ENCODE measurements around the gene TADA2A. TPM values are rescaled to one million over a fixed set of nuclear protein-coding genes. Genes with fewer than 3 reads are reported as not detected.

TADA2A gene
- total and polyA plus RNA-seq, 7 experiments from 2014 or later: 7.4 to 41.3 (median 19.4) TPM

GRCh38 chr17:37485938-37486570 is 79.4 kb downstream of the TADA2A start:
- H3K36me3 ChIP-seq (ENCODE audit: control insufficient read depth in 2 of 3, insufficient read depth in 3 of 3, low read length in 3 of 3): no peaks in the 10 kb centered on the region
- Mint-ChIP-seq H3K4me1 (peaks cover 13 to 36% (median 21%) of the 10 kb centered on the region in 7 donors), H3K27me3 (peaks cover 0 to 3% (median 0%) of the 10 kb centered on the region in 5 donors), H3K36me3 (no peaks in the 10 kb centered on the region), H3K27ac (no peak overlapping the region), H3K4me3 (no peak overlapping the region), H3K9me3 (peaks cover 0 to 2% (median 0%) of the 10 kb centered on the region in 11 donors)
- ChIA-PET POLR2A (no interaction called here), CTCF (no interaction called here)
- H3K4me3 ChIP-seq (ENCODE audit: low read length): no peak overlapping the region
- intact Hi-C loops (cut with micrococcal nuclease): loop anchor here in 1 of 2 donors (5.0 kb wide), 1 partner anchor 764 kb away; no protein-coding TSS in a partner anchor
- peaks cover 15 to 20% of the 10 kb centered on the region in 2 donors for H3K4me1 ChIP-seq (ENCODE audit: control insufficient read depth in 2 of 2, insufficient read depth in 2 of 2, low read length in 2 of 2)
- H3K27me3 ChIP-seq (ENCODE audit: control insufficient read depth in 2 of 2, insufficient read depth in 2 of 2, low read length in 2 of 2): no peaks in the 10 kb centered on the region
- no peak overlapping the region for H3K27ac ChIP-seq (ENCODE audit: low read depth, low read length)
- DNase-seq (no peak), ATAC-seq (no peak)
- no peaks in the 10 kb centered on the region for H3K9me3 ChIP-seq (ENCODE audit: control insufficient read depth in 2 of 3, low read length in 3 of 3)

GRCh38 chr17:37488009-37488604 is 81.4 kb downstream of the TADA2A start:
- Histone ChIP-seq H3K9me3 (ENCODE audit: control insufficient read depth in 2 of 3, low read length in 3 of 3) (no peaks in the 10 kb centered on the region), H3K36me3 (ENCODE audit: control insufficient read depth in 2 of 3, insufficient read depth in 3 of 3, low read length in 3 of 3) (no peaks in the 10 kb centered on the region), H3K27me3 (ENCODE audit: control insufficient read depth in 2 of 2, insufficient read depth in 2 of 2, low read length in 2 of 2) (no peaks in the 10 kb centered on the region), H3K4me3 (ENCODE audit: low read length) (peak overlapping the region; percentile 67), H3K27ac (ENCODE audit: low read depth, low read length) (no peak overlapping the region), H3K4me1 (ENCODE audit: control insufficient read depth in 2 of 2, insufficient read depth in 2 of 2, low read length in 2 of 2) (peaks cover 19 to 20% of the 10 kb centered on the region in 2 donors)
- ChIA-PET POLR2A (interaction anchor here (0.5 kb wide), 1 partner anchor 544 kb away, joined by 3 read pairs; no protein-coding TSS in a partner anchor), CTCF (interaction anchor here (0.6 to 0.7 kb wide), 2 partner anchors 50 to 375 kb away, joined by 3 read pairs; no protein-coding TSS in a partner anchor)
- DNase-seq (peak in 5 of 9 donors; percentile 2 to 34 (median 16)), ATAC-seq (no peak)
- H3K9me3 Mint-ChIP-seq: peaks cover 0 to 2% (median 0%) of the 10 kb centered on the region in 11 donors
- H3K27ac Mint-ChIP-seq: peak overlapping the region; percentile 73 to 94 (median 83)
- intact Hi-C loops (cut with micrococcal nuclease): loop anchor here in 1 of 2 donors (5.0 kb wide), 1 partner anchor 766 kb away; no protein-coding TSS in a partner anchor
- no peaks in the 10 kb centered on the region for H3K36me3 Mint-ChIP-seq
- H3K27me3 Mint-ChIP-seq: peaks cover 0 to 3% (median 0%) of the 10 kb centered on the region in 5 donors
- peaks cover 20 to 39% (median 27%) of the 10 kb centered on the region in 7 donors for H3K4me1 Mint-ChIP-seq
- H3K4me3 Mint-ChIP-seq: peak overlapping the region; percentile 91 to 96 (median 93)

GRCh38 chr17:37488607-37489196 is 82.0 kb downstream of the TADA2A start:
- ChIA-PET POLR2A (interaction anchor here (0.6 kb wide), 1 partner anchor 30 kb away, joined by 3 read pairs; no protein-coding TSS in a partner anchor), CTCF (interaction anchor here (0.7 kb wide), 1 partner anchor 50 kb away, joined by 3 read pairs; no protein-coding TSS in a partner anchor)
- H3K36me3 ChIP-seq (ENCODE audit: control insufficient read depth in 2 of 3, insufficient read depth in 3 of 3, low read length in 3 of 3): no peaks in the 10 kb centered on the region
- peak overlapping the region; percentile 73 to 94 (median 83) for H3K27ac Mint-ChIP-seq
- peak overlapping the region; percentile 79 for H3K27ac ChIP-seq (ENCODE audit: low read depth, low read length)
- H3K9me3 Mint-ChIP-seq: peaks cover 0 to 2% (median 0%) of the 10 kb centered on the region in 11 donors
- peak overlapping the region; percentile 91 to 96 (median 93) for H3K4me3 Mint-ChIP-seq
- ATAC-seq (peak; percentile 20), DNase-seq (peak in 6 of 9 donors; percentile 3 to 63 (median 48))
- H3K36me3 Mint-ChIP-seq: no peaks in the 10 kb centered on the region
- no peaks in the 10 kb centered on the region for H3K9me3 ChIP-seq (ENCODE audit: control insufficient read depth in 2 of 3, low read length in 3 of 3)
- peaks cover 20 to 39% (median 27%) of the 10 kb centered on the region in 7 donors for H3K4me1 Mint-ChIP-seq
- intact Hi-C loops (cut with micrococcal nuclease): loop anchor here (1.0 to 5.0 kb wide), 3 partner anchors 81 to 766 kb away; partner anchors contain the start of gene SYNRG (in 1 of the 2)
- H3K27me3 ChIP-seq (ENCODE audit: control insufficient read depth in 2 of 2, insufficient read depth in 2 of 2, low read length in 2 of 2): no peaks in the 10 kb centered on the region
- H3K4me3 ChIP-seq (ENCODE audit: low read length): peak overlapping the region; percentile 67
- H3K27me3 Mint-ChIP-seq: peaks cover 0 to 3% (median 0%) of the 10 kb centered on the region in 5 donors
- peaks cover 19 to 20% of the 10 kb centered on the region in 2 donors for H3K4me1 ChIP-seq (ENCODE audit: control insufficient read depth in 2 of 2, insufficient read depth in 2 of 2, low read length in 2 of 2)

- H3K4me1 ChIP-seq (ENCODE audit: control insufficient read depth in 2 of 2, insufficient read depth in 2 of 2, low read length in 2 of 2): peaks cover 19 to 20% of the 10 kb centered on the region in 2 donors
- no peaks in the 10 kb centered on the region for H3K9me3 ChIP-seq (ENCODE audit: control insufficient read depth in 2 of 3, low read length in 3 of 3)
- DNase-seq: peak; percentile 72 to 86 (median 84)
- Mint-ChIP-seq H3K4me1 (peaks cover 20 to 39% (median 27%) of the 10 kb centered on the region in 7 donors), H3K36me3 (no peaks in the 10 kb centered on the region), H3K27ac (peak within 1 kb of the TSS; percentile 81 to 95 (median 88)), H3K4me3 (peak within 1 kb of the TSS; percentile 91 to 98 (median 95)), H3K27me3 (peaks cover 0 to 3% (median 0%) of the 10 kb centered on the region in 5 donors), H3K9me3 (peaks cover 0 to 2% (median 0%) of the 10 kb centered on the region in 11 donors)
- H3K4me3 ChIP-seq (ENCODE audit: low read length): peak within 1 kb of the TSS; percentile 67
- peak within 1 kb of the TSS; percentile 79 for H3K27ac ChIP-seq (ENCODE audit: low read depth, low read length)
- no peaks in the 10 kb centered on the region for H3K27me3 ChIP-seq (ENCODE audit: control insufficient read depth in 2 of 2, insufficient read depth in 2 of 2, low read length in 2 of 2)
- CTCF ChIA-PET: interaction anchor here (0.5 kb wide), 1 partner anchor 116 kb away, joined by 3 read pairs; no protein-coding TSS in a partner anchor
- intact Hi-C loops (cut with micrococcal nuclease): loop anchor here (1.0 to 5.0 kb wide), 7 partner anchors 17 to 767 kb away; partner anchors contain the start of genes SYNRG (in 2 of the 2), ACACA (in 1 of the 2) and TADA2A (in 1 of the 2)
- peak; percentile 88 for ATAC-seq
- H3K36me3 ChIP-seq (ENCODE audit: control insufficient read depth in 2 of 3, insufficient read depth in 3 of 3, low read length in 3 of 3): no peaks in the 10 kb centered on the region
- POLR2A ChIA-PET: interaction anchor here (0.6 kb wide), 2 partner anchors 27 to 31 kb away, joined by 3 read pairs; no protein-coding TSS in a partner anchor
Observed at GRCh38 chr17:37489197-37490001, 82.7 kb downstream of the TADA2A start, which contains the start of gene DUSP14. Gene DUSP14, plus strand, starts transcription at chr17:37489891. Its CDS starts 22,382 bp downstream, at chr17:37512273.

- H3K27me3 Mint-ChIP-seq: peaks cover 0 to 3% (median 0%) of the 10 kb centered on the region in 5 donors
- H3K27me3 ChIP-seq (ENCODE audit: control insufficient read depth in 2 of 2, insufficient read depth in 2 of 2, low read length in 2 of 2): no peaks in the 10 kb centered on the region
- peaks cover 19 to 20% of the 10 kb centered on the region in 2 donors for H3K4me1 ChIP-seq (ENCODE audit: control insufficient read depth in 2 of 2, insufficient read depth in 2 of 2, low read length in 2 of 2)
- no peaks in the 10 kb centered on the region for H3K36me3 ChIP-seq (ENCODE audit: control insufficient read depth in 2 of 3, insufficient read depth in 3 of 3, low read length in 3 of 3)
- ChIA-PET POLR2A (interaction anchor here (0.6 to 0.8 kb wide), 2 partner anchors 26 to 119 kb away, joined by 3 to 4 read pairs; partner anchors contain the start of gene SYNRG), CTCF (interaction anchor here (0.5 kb wide), 1 partner anchor 116 kb away, joined by 3 read pairs; no protein-coding TSS in a partner anchor)
- ATAC-seq (peak; percentile 77), DNase-seq (peak; percentile 57 to 82 (median 73))
- peaks cover 0 to 2% (median 0%) of the 10 kb centered on the region in 11 donors for H3K9me3 Mint-ChIP-seq
- no peaks in the 10 kb centered on the region for H3K36me3 Mint-ChIP-seq
- peaks cover 20 to 39% (median 27%) of the 10 kb centered on the region in 7 donors for H3K4me1 Mint-ChIP-seq
- H3K4me3 ChIP-seq (ENCODE audit: low read length): peak overlapping the region; percentile 58
- peak overlapping the region; percentile 74 to 92 (median 85) for H3K27ac Mint-ChIP-seq
- intact Hi-C loops (cut with micrococcal nuclease): loop anchor here (1.0 to 5.0 kb wide), 4 partner anchors 17 to 133 kb away; partner anchors contain the start of genes ACACA (in 1 of the 2), SYNRG (in 1 of the 2) and TADA2A (in 1 of the 2)
- H3K9me3 ChIP-seq (ENCODE audit: control insufficient read depth in 2 of 3, low read length in 3 of 3): no peaks in the 10 kb centered on the region
- peak overlapping the region; percentile 66 for H3K27ac ChIP-seq (ENCODE audit: low read depth, low read length)
- peak overlapping the region; percentile 88 to 98 (median 94) for H3K4me3 Mint-ChIP-seq
Observed at GRCh38 chr17:37490022-37490587, 83.4 kb downstream of the TADA2A start.
